ENCODE results near the gene BICRAL. TPM values are rescaled to one million over a fixed set of nuclear protein-coding genes. Genes with fewer than 3 reads are reported as not detected.

BICRAL gene
- total RNA-seq, 1 experiment from 2014 or later = 6.9 TPM

GRCh38 chr6:42907336-42907735 lies 125.5 kb downstream of the BICRAL start:
- H3K27me3 ChIP-seq (replicated peaks; ENCODE audit: insufficient read depth, low read depth, low read length, poor library complexity) = no peaks in the 10 kb centered on the region
- ChIA-PET CTCF (no interaction called here), POLR2A (ENCODE audit: low non-redundant PET) (no interaction called here)
- DNase-seq (ENCODE audit: low spot score) = no peak
- no peaks in the 10 kb centered on the region for H3K36me3 ChIP-seq (ENCODE audit: insufficient read depth, low read length, poor library complexity, severe bottlenecking)
- no TSS peak for BruUV-seq (replicated peaks)
- no peak for TF ChIP-seq EZH2 (IDR thresholded peaks at IDR 0.05; ENCODE audit: borderline replicate concordance, low read depth, low read length, poor library complexity, severe bottlenecking)
- TF ChIP-seq, protein P1, sequence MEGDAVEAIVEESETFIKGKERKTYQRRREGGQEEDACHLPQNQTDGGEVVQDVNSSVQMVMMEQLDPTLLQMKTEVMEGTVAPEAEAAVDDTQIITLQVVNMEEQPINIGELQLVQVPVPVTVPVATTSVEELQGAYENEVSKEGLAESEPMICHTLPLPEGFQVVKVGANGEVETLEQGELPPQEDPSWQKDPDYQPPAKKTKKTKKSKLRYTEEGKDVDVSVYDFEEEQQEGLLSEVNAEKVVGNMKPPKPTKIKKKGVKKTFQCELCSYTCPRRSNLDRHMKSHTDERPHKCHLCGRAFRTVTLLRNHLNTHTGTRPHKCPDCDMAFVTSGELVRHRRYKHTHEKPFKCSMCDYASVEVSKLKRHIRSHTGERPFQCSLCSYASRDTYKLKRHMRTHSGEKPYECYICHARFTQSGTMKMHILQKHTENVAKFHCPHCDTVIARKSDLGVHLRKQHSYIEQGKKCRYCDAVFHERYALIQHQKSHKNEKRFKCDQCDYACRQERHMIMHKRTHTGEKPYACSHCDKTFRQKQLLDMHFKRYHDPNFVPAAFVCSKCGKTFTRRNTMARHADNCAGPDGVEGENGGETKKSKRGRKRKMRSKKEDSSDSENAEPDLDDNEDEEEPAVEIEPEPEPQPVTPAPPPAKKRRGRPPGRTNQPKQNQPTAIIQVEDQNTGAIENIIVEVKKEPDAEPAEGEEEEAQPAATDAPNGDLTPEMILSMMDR (conservative IDR thresholded peaks at IDR 0.05; ENCODE audit: low read depth, low read length) = no peak
- H3K9me3 ChIP-seq (ENCODE audit: low read depth, low read length, poor library complexity, severe bottlenecking) = no peaks in the 10 kb centered on the region
- H3K27ac ChIP-seq (ENCODE audit: low read depth, low read length, poor library complexity, severe bottlenecking) = no peak overlapping the region
- peaks cover 6% of the 10 kb centered on the region for H3K4me1 ChIP-seq (ENCODE audit: insufficient read depth, low read length, poor library complexity, severe bottlenecking)
- no peak overlapping the region for H3K4me3 ChIP-seq (ENCODE audit: low read depth, low read length, poor library complexity, severe bottlenecking)
- intact Hi-C loops (cut with micrococcal nuclease; ENCODE audit: unreplicated experiment) = no loop called here

GRCh38 chr6:42909835-42910234 lies 128.0 kb downstream of the BICRAL start:
- no TSS peak for BruUV-seq (replicated peaks)

GRCh38 chr6:42911171-42912021 lies 129.5 kb downstream of the BICRAL start:
- no TSS peak for BruUV-seq (replicated peaks)
- Histone ChIP-seq H3K27me3 (replicated peaks; ENCODE audit: insufficient read depth, low read depth, low read length, poor library complexity) (no peaks in the 10 kb centered on the region), H3K27ac (ENCODE audit: low read depth, low read length, poor library complexity, severe bottlenecking) (no peak overlapping the region), H3K4me3 (ENCODE audit: low read depth, low read length, poor library complexity, severe bottlenecking) (no peak overlapping the region), H3K4me1 (ENCODE audit: insufficient read depth, low read length, poor library complexity, severe bottlenecking) (no peaks in the 10 kb centered on the region), H3K36me3 (ENCODE audit: insufficient read depth, low read length, poor library complexity, severe bottlenecking) (no peaks in the 10 kb centered on the region), H3K9me3 (ENCODE audit: low read depth, low read length, poor library complexity, severe bottlenecking) (no peaks in the 10 kb centered on the region)
- intact Hi-C loops (cut with micrococcal nuclease; ENCODE audit: unreplicated experiment) = no loop called here
- ChIA-PET CTCF (no interaction called here), POLR2A (ENCODE audit: low non-redundant PET) (no interaction called here)
- no peak for TF ChIP-seq EZH2 (IDR thresholded peaks at IDR 0.05; ENCODE audit: borderline replicate concordance, low read depth, low read length, poor library complexity, severe bottlenecking)
- TF ChIP-seq, protein P1 (conservative IDR thresholded peaks at IDR 0.05; ENCODE audit: low read depth, low read length) = no peak; the same call in 1 of the 2 replicates
- no peak for DNase-seq (ENCODE audit: low spot score)

More at GRCh38 chr6:42909835-42910234, 128.0 kb downstream of the BICRAL start:
- no peaks in the 10 kb centered on the region for H3K36me3 ChIP-seq (ENCODE audit: insufficient read depth, low read length, poor library complexity, severe bottlenecking)
- ChIA-PET CTCF (interaction anchor here (0.6 kb wide), 1 partner anchor 75 kb away, joined by 4 read pairs; the partner anchor contains the start of gene PPP2R5D), POLR2A (ENCODE audit: low non-redundant PET) (interaction anchor here (0.7 kb wide), 2 partner anchors 35 to 691 kb away, joined by 10 to 11 read pairs; no protein-coding TSS in a partner anchor)
- no peak overlapping the region for H3K27ac ChIP-seq (ENCODE audit: low read depth, low read length, poor library complexity, severe bottlenecking)
- H3K27me3 ChIP-seq (replicated peaks; ENCODE audit: insufficient read depth, low read depth, low read length, poor library complexity) = no peaks in the 10 kb centered on the region
- no peaks in the 10 kb centered on the region for H3K9me3 ChIP-seq (ENCODE audit: low read depth, low read length, poor library complexity, severe bottlenecking)
- intact Hi-C loops (cut with micrococcal nuclease; ENCODE audit: unreplicated experiment) = no loop called here
- no peak for DNase-seq (ENCODE audit: low spot score)
- H3K4me3 ChIP-seq (ENCODE audit: low read depth, low read length, poor library complexity, severe bottlenecking) = no peak overlapping the region
- TF ChIP-seq EZH2 (IDR thresholded peaks at IDR 0.05; ENCODE audit: borderline replicate concordance, low read depth, low read length, poor library complexity, severe bottlenecking) = no peak
- TF ChIP-seq, protein P1 (conservative IDR thresholded peaks at IDR 0.05; ENCODE audit: low read depth, low read length) = no peak
- no peaks in the 10 kb centered on the region for H3K4me1 ChIP-seq (ENCODE audit: insufficient read depth, low read length, poor library complexity, severe bottlenecking)

Measured in A673 (cell line).